Measurements from ENCODE around the gene CXCL1.

- TF ChIP-seq, protein P1, sequence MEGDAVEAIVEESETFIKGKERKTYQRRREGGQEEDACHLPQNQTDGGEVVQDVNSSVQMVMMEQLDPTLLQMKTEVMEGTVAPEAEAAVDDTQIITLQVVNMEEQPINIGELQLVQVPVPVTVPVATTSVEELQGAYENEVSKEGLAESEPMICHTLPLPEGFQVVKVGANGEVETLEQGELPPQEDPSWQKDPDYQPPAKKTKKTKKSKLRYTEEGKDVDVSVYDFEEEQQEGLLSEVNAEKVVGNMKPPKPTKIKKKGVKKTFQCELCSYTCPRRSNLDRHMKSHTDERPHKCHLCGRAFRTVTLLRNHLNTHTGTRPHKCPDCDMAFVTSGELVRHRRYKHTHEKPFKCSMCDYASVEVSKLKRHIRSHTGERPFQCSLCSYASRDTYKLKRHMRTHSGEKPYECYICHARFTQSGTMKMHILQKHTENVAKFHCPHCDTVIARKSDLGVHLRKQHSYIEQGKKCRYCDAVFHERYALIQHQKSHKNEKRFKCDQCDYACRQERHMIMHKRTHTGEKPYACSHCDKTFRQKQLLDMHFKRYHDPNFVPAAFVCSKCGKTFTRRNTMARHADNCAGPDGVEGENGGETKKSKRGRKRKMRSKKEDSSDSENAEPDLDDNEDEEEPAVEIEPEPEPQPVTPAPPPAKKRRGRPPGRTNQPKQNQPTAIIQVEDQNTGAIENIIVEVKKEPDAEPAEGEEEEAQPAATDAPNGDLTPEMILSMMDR (IDR thresholded peaks at IDR 0.05; ENCODE audit: insufficient read depth, low read depth, low read length): no peak
- TF ChIP-seq EZH2 (IDR thresholded peaks at IDR 0.05; ENCODE audit: insufficient read depth, low read length): no peak
Observed at GRCh38 chr4:73911746-73912145, 42.6 kb downstream of the CXCL1 start.
